ENCODE measurements around the gene GPR61.

Gene GPR61

DNA sequence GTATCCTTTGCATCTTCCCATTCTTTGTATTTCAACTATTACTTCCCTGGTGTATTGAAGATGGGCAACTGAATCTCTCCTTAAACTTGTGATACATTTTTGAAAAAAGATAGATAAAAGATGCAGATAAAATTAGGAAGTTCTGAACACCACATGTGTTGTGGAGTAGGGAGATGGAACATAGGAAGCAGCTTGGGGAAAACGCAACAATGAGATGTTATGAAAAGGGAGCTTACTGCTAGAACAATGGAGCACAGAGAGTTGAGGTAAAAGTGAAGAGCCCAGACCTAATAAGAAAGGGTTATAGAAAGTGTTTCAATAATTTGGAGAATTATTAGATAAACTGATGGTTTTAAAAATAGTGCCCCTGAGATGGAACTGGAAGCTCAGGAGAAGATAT, 29.7 kb downstream of the GPR61 start:
- no peak for DNase-seq (ENCODE audit: low read depth in 2 of 2)

DNA sequence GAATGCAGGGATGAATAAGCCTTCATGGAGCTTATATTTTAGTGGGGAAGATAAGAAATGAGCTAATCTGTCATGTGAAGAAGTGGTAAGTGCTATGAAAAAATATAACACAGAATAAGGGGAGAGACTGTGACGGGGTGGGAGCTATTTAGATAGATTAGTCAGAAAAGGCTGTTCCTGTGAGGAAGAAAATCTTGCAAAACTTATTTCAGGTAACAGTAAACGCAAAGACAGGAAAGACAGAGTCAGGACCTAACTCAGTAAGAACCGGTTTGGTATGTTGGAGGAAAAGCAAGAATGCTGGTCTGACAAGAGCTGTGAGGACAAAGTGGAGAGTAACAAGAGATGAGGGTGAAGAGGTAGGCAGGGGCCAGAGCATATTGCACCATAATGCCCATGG, 30.7 kb downstream of the GPR61 start:
- no peak for DNase-seq (ENCODE audit: low read depth in 2 of 2)

DNA sequence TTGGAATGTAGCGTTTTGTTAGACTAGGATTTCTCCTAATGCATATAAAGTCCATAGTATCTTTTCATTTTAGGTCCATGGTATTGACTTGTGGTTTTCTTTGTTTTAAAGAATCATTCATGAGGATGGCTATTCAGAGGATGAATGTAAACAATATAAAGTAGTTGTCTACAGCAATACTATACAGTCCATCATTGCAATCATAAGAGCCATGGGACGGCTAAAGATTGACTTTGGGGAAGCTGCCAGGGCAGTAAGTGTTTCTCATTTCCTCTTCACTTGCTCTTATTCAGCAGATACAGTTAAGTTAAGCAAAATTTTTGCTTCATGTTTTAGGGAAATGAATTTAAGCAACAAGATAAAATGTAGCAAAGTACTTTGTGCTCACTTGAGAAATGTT, 34.1 kb downstream of the GPR61 start:
- DNase-seq (ENCODE audit: low read depth in 2 of 2), result no peak

DNA sequence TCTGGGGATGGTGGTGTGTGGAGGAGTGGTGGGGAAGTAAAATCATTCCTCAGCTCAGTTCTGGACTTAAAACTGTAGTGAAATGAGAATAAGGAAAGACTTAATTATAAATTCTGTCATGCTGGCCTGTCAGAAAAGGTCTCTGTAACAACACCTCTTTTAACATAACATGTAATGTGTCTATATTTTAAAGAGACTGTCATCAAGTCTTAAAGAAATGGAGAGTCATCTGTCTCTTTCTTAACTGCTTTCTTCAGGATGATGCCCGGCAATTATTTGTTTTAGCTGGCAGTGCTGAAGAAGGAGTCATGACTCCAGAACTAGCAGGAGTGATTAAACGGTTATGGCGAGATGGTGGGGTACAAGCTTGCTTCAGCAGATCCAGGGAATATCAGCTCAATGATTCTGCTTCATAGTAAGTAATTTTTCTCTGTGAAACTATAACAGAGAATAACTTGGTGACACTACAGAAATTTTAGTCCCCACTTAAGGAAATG, 39.3 kb downstream of the GPR61 start:
- DNase-seq (ENCODE audit: low read depth in 2 of 2), result no peak

DNA sequence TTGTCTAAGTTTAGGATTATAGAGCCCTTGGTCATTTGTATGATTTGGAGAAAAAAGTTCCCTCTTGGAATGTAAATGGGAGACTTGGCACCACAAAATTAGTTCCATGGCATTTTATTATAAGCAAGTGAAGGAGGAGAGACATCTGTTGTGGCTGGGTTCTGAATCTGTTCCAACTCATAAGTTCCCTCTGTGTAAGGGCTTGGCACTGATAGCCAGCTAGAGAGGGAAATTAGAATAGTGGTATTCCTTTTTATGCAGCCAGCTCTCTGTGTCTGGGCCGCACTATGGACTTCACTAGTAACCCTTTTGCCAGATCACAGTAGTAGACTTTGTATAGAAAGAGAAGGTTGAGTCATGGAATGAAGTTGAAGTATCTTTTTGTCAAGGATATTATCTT, 39.8 kb downstream of the GPR61 start:
- DNase-seq (ENCODE audit: low read depth in 2 of 2), result no peak

DNA sequence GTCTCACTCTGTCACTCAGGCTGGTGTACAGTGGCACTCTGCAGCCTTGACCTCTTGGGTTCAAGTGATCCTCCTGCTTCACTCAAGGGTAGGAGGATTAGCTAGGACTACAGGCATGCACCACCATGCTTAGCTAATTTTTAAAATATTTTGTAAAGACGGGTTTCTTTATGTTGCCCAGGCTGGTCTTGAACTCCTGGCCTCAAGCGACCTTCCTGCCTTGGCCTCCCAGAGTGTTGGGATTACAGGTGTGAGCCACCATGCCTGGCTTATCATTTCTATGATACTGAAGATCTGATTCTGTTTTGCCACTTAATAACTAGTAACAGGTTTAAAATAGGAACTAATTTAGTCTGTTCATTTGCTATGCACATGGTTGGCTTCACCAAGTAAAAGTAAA, 42.3 kb downstream of the GPR61 start:
- no peak for DNase-seq (ENCODE audit: low read depth in 2 of 2)

DNA sequence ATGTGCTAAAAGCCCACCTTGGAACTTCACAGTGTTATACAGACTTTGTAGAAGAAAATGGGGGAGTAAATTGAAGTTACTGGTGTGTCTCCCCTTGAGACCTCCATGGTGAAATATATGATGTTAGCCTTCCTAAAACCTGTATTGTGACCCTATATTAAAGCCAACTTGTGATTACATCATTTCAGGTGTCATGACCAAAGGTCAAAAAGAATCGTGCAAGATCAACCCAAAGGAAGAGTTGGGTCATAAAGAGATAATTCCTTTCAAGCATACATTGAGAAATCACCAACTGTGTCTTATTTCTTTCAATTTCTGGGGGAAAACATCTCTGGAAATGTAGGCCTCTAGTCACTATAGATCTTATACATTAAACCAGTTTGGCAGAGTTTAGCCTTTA, 45.1 kb downstream of the GPR61 start:
- no peak for DNase-seq (ENCODE audit: low read depth in 2 of 2)

DNA sequence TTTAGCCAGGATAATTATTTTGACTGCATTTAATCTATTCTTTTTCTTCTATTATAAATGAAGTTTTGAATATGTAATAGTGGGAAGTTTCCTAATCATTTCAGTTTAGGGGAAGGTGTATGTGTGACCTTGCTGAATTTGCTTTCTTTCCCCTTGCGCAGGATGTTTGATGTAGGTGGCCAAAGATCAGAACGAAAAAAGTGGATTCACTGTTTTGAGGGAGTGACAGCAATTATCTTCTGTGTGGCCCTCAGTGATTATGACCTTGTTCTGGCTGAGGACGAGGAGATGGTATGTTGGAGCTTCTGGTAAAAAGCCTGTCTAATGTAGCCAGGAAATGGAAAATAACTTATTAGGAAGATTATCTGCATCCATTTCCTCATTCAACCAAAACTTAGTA, 46.4 kb downstream of the GPR61 start:
- no peak for DNase-seq (ENCODE audit: low read depth in 2 of 2)

DNA sequence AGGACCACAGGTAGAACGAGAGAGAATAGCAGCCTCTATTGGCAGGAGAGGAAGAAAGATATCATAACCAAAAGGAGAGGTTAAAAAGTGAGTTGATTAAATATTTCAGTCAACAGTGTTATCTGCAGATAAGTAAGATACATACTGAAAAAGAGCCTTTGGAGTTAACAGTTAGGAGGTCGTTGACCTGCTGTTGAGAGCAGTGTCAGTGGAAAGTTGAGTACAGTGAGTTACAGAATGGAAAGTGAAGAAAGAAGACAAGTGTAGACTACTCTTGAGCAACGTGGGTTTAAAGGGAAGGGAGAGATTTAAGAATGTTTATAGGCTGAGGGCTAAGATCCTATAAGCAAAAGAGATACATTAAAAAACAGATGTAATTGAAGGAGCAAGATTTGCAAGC, 49.5 kb downstream of the GPR61 start:
- no peak for DNase-seq (ENCODE audit: low read depth in 2 of 2)

DNA sequence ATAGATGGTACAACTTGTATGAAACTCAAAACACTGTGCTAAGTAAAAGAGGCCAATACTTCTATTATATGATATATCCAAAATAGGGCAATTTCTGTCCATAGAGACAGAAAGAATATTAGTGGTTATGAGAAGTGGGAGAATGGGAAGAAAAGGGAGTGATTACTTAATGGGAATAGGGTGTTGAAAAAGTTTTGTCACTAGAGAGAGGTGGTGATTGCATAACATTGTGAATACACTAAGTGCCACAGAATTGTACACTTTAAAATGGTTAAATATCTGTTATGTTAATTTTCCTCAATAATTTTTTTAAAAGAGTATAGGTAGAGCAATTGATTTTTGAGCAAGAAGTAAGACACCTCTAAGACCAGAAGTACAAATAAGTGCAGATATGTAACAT, 50.0 kb downstream of the GPR61 start:
- no peak for DNase-seq (ENCODE audit: low read depth in 2 of 2)

DNA sequence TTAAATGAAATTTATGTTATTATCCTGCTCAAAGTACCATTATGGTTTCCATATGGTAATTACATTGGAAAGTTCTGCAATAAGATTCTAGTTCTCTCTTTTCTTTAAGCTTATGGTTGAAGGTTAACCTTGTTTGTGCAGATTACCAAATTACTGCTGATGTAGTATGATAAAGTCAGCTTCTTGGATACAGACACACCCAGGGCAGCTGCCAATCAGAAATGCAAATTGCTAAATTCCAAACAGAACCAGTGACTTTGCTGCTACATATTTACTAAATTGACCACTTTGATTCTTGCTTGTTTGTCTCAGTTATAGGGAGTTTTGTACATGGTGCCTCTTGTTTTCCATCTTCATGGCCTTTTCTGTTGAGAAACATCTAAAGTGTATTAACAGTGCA, 53.2 kb downstream of the GPR61 start:
- DNase-seq (ENCODE audit: low read depth in 2 of 2), result no peak

DNA sequence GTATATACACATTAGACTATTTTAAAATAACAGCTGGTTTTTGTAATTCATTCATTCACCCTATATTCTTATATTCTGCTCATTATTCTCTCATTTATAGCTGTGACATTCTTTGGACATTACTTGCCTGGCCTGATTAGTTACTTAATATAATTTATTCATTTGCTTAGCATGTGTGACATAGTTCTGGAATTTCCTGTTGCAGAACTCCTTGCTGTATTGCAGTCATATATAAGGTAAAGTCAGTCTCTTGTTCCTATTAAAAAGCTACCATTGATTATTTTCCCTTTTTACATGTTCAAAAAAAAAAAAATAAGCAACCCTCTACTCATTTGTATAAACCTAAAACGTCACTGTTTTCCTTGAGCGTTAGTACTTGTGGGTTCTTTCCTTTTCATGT, 55.9 kb downstream of the GPR61 start:
- no peak for DNase-seq (ENCODE audit: low read depth in 2 of 2)
